Neuronal stem cell (in vitro differentiated cells): ENCODE results near the gene TPRX2.
A peak's percentile ranks its signal among the peaks of the same experiment; 100 is the strongest.

Experiments
- DNase-seq: peaks from one replicate; pipeline ENCODE4 v3.0.0-alpha.2; 2013; ENCODE audit warnings: low spot score
- H2AFZ ChIP-seq: one replicate; pipeline ENCODE4 v1.6.1; 2013; ENCODE audit warnings: mild to moderate bottlenecking, low read length, inconsistent platforms
- H2AK5ac ChIP-seq: 2 replicates; pipeline ENCODE4 v1.6.1; 2013; ENCODE audit warnings: low read depth, mild to moderate bottlenecking, inconsistent platforms, low read length, moderate library complexity, mixed read lengths
- H2BK120ac ChIP-seq: 2 replicates; pipeline ENCODE4 v1.6.1; 2013; ENCODE audit warnings: low read depth, mild to moderate bottlenecking, inconsistent platforms, low read length, moderate library complexity, mixed read lengths
- H2BK12ac ChIP-seq: one replicate; pipeline ENCODE4 v1.6.1; 2013; ENCODE audit warnings: low read length, inconsistent platforms
- H2BK15ac ChIP-seq: 2 replicates; pipeline ENCODE4 v1.6.1; 2013; ENCODE audit warnings: mild to moderate bottlenecking, low read length, inconsistent platforms, mixed read lengths
- H2BK5ac ChIP-seq: one replicate; pipeline ENCODE4 v1.6.1; 2013; ENCODE audit warnings: inconsistent platforms, mild to moderate bottlenecking, low read length, moderate library complexity
- H3K14ac ChIP-seq: one replicate; pipeline ENCODE4 v1.6.1; 2013; ENCODE audit warnings: low read length, inconsistent platforms
- H3K18ac ChIP-seq: 2 replicates; pipeline ENCODE4 v1.6.1; 2013; ENCODE audit warnings: low read length, inconsistent platforms
- H3K23ac ChIP-seq: 2 replicates; pipeline ENCODE4 v1.6.1; 2013; ENCODE audit warnings: low read depth, mild to moderate bottlenecking, mixed read lengths, low read length, inconsistent platforms; ENCODE audit not compliant: poor library complexity
- H3K27ac ChIP-seq: replicated peaks from 3 replicates; pipeline ENCODE4 v1.5.1; 2013; ENCODE audit warnings: low read length, inconsistent platforms
- H3K27me3 ChIP-seq, 3 experiments: 2 replicates each; pipeline ENCODE4 v1.6.1; 2013; ENCODE audit warnings: low read length in 3 of 3, mild to moderate bottlenecking in 2 of 3, inconsistent platforms in 1 of 3, low read depth in 1 of 3, mixed read lengths in 1 of 3, moderate library complexity in 1 of 3; ENCODE audit not compliant: control insufficient read depth in 3 of 3, insufficient read depth in 3 of 3
- H3K36me3 ChIP-seq, 2 donors: replicated peaks in 1 of 2; 2 replicates each; pipeline ENCODE4 v1.6.1; 2013; ENCODE audit warnings: low read length in 2 of 2; ENCODE audit not compliant: control insufficient read depth in 2 of 2, insufficient read depth in 2 of 2
- H3K4ac ChIP-seq: 2 replicates; pipeline ENCODE4 v1.6.1; 2013; ENCODE audit warnings: inconsistent platforms, mild to moderate bottlenecking, low read length, moderate library complexity
- H3K4me1 ChIP-seq, 2 donors: 1 replicate in 1 of 2; 2 replicates in 1 of 2; pipeline ENCODE4 v1.6.1; 2013; ENCODE audit warnings: low read length in 2 of 2, low read depth in 1 of 2; ENCODE audit not compliant: control insufficient read depth in 2 of 2, insufficient read depth in 1 of 2
- H3K4me2 ChIP-seq: one replicate; pipeline ENCODE4 v1.6.1; 2013; ENCODE audit warnings: mild to moderate bottlenecking, low read length, inconsistent platforms; ENCODE audit not compliant: insufficient read depth, poor library complexity, severe bottlenecking
- H3K4me3 ChIP-seq, 2 donors: 2 replicates each; pipeline ENCODE4 v1.5.1; 2013; ENCODE audit warnings: low read length in 2 of 2, mild to moderate bottlenecking in 2 of 2, inconsistent platforms in 1 of 2, moderate library complexity in 1 of 2
- H3K79me1 ChIP-seq: one replicate; pipeline ENCODE4 v1.6.1; 2013; ENCODE audit warnings: low read depth, mild to moderate bottlenecking, inconsistent platforms, low read length, moderate library complexity
- H3K9ac ChIP-seq: one replicate; pipeline ENCODE4 v1.6.1; 2013; ENCODE audit warnings: mild to moderate bottlenecking, low read depth, low read length, inconsistent platforms; ENCODE audit not compliant: poor library complexity
- H3K9me3 ChIP-seq, 2 donors: replicated peaks in 1 of 2; 2 replicates each; pipeline versions ENCODE3 to v1.6.1; 2013; ENCODE audit warnings: low read length in 2 of 2, mild to moderate bottlenecking in 2 of 2, inconsistent platforms in 1 of 2, low read depth in 1 of 2, mixed read lengths in 1 of 2, moderate library complexity in 1 of 2; ENCODE audit not compliant: control insufficient read depth in 2 of 2, insufficient read depth in 1 of 2
- H4K8ac ChIP-seq: one replicate; pipeline ENCODE4 v1.6.1; 2013; ENCODE audit warnings: low read depth, mild to moderate bottlenecking, inconsistent platforms, low read length, moderate library complexity
- H4K91ac ChIP-seq: one replicate; pipeline ENCODE4 v1.6.1; 2013; ENCODE audit warnings: low read length, low read depth, mild to moderate bottlenecking, inconsistent platforms; ENCODE audit not compliant: poor library complexity
- whole genome bisulfite sequencing, 2 donors: extraction: QIAGEN DNeasy Blood & Tissue Kit; methylation state at CpG; one replicate each; pipeline ENCODE4 v1.1.7; 2013; ENCODE audit warnings: missing lambda C conversion rate in 2 of 2, mixed read lengths in 1 of 2; ENCODE audit not compliant: insufficient read length in 2 of 2, insufficient replicate concordance in 1 of 2; ENCODE audit errors: extremely low coverage in 2 of 2; 5-methylcytosine and 5-hydroxymethylcytosine counted together

Gene TPRX2

DNA sequence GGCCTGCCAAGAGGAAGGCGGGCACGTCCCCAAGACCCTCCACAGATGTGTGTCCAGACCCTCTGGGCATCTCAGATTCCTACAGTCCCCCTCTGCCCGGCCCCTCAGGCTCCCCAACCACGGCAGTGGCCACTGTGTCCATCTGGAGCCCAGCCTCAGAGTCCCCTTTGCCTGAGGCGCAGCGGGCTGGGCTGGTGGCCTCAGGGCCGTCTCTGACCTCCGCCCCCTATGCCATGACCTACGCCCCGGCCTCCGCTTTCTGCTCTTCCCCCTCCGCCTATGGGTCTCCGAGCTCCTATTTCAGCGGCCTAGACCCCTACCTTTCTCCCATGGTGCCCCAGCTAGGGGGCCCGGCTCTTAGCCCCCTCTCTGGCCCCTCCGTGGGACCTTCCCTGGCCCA, 19.6 kb upstream of the TPRX2 start:
- no peak overlapping the region for H4K8ac ChIP-seq
- no peak overlapping the region for H3K23ac ChIP-seq
- H3K27me3 ChIP-seq, result peaks cover 0 to 16% (median 0%) of the 10 kb centered on the region in 3 experiments
- peak overlapping the region; percentile 42 for H2BK15ac ChIP-seq
- H3K4me1 ChIP-seq, result peaks cover 3 to 14% of the 10 kb centered on the region in 2 donors
- peak overlapping the region; percentile 46 for H3K4me2 ChIP-seq
- peak overlapping the region; percentile 34 for H2BK120ac ChIP-seq
- no peak for DNase-seq
- H2BK12ac ChIP-seq, result no peak overlapping the region
- no CpG with 5 or more reads among the region's 16 CpGs for WGBS, 2 donors
- no peaks in the 10 kb centered on the region for H3K9me3 ChIP-seq
- peak overlapping the region; percentile 55 for H3K27ac ChIP-seq
- H2AFZ ChIP-seq, result peak overlapping the region; percentile 62
- H3K79me1 ChIP-seq, result no peaks in the 10 kb centered on the region
- H2AK5ac ChIP-seq, result peak overlapping the region; percentile 46
- no peak overlapping the region for H4K91ac ChIP-seq
- no peak overlapping the region for H3K4ac ChIP-seq
- peak overlapping the region; percentile 43 for H2BK5ac ChIP-seq
- H3K4me3 ChIP-seq, result no peak overlapping the region
- H3K36me3 ChIP-seq, result no peaks in the 10 kb centered on the region
- no peak overlapping the region for H3K9ac ChIP-seq
- H3K18ac ChIP-seq, result peak overlapping the region; percentile 94
- no peak overlapping the region for H3K14ac ChIP-seq

DNA sequence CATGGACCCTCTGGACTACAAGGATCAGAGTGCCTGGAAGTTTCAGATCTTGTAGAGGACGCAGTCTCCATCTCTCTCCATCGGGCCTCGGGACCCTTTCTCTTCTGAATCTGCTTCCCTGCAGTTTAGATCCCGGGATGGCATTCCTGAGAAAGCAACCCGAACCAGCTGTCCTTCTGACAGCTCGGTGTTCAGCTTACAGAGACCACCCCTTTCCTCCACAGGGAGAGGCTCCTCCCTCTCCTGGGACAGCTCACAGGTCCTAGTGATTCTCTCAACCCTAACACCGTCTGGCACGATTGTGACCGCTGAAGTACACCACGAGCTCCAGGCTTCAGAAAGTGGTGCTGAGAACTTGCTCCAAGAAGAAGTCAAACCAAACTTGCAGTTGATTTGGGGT, 19.1 kb upstream of the TPRX2 start:
- peak overlapping the region; percentile 34 for H2BK120ac ChIP-seq
- no peak overlapping the region for H3K4ac ChIP-seq
- no peaks in the 10 kb centered on the region for H3K9me3 ChIP-seq
- peak overlapping the region; percentile 62 for H2AFZ ChIP-seq
- H3K9ac ChIP-seq, result no peak overlapping the region
- no peak overlapping the region for H3K4me3 ChIP-seq
- peak overlapping the region; percentile 55 for H3K27ac ChIP-seq
- H4K8ac ChIP-seq, result no peak overlapping the region
- peak overlapping the region; percentile 46 for H2AK5ac ChIP-seq
- peak overlapping the region; percentile 94 for H3K18ac ChIP-seq
- H4K91ac ChIP-seq, result no peak overlapping the region
- peaks cover 3 to 14% of the 10 kb centered on the region in 2 donors for H3K4me1 ChIP-seq
- peak overlapping the region; percentile 43 for H2BK5ac ChIP-seq
- no peak overlapping the region for H3K14ac ChIP-seq
- H3K23ac ChIP-seq, result no peak overlapping the region
- WGBS, 2 donors, result no CpG with 5 or more reads among the region's 10 CpGs
- peak overlapping the region; percentile 46 for H3K4me2 ChIP-seq
- no peak overlapping the region for H2BK12ac ChIP-seq
- peak overlapping the region; percentile 42 for H2BK15ac ChIP-seq
- peaks cover 0 to 16% (median 0%) of the 10 kb centered on the region in 3 experiments for H3K27me3 ChIP-seq
- H3K36me3 ChIP-seq, result no peaks in the 10 kb centered on the region
- no peaks in the 10 kb centered on the region for H3K79me1 ChIP-seq
- DNase-seq, result no peak

DNA sequence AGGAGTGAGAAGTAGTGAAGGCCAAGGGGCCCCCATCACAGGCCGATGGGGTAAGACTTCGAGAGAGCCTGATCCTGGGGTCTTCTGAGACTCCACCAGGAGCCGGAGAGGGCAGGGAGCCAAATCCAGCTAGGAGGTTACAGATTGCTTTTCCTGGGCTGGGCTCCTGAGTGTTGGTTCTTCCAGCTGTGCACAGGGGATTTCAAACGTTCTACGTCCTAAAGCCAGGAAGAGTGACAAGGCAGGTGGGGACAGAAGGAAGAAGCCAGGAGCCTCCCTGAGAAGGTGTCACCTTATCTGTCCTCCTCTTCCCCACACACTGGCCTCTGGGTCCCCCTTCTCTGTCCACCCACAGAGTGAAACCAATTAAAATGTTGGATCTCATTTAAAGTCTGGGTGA, 16.1 kb upstream of the TPRX2 start:
- no peak overlapping the region for H4K8ac ChIP-seq
- H3K9ac ChIP-seq, result no peak overlapping the region
- H4K91ac ChIP-seq, result no peak overlapping the region
- no peak overlapping the region for H2BK120ac ChIP-seq
- no peak overlapping the region for H2BK5ac ChIP-seq
- no peaks in the 10 kb centered on the region for H3K9me3 ChIP-seq
- no peak overlapping the region for H3K4me3 ChIP-seq
- H2AK5ac ChIP-seq, result no peak overlapping the region
- no peaks in the 10 kb centered on the region for H3K36me3 ChIP-seq
- no peak overlapping the region for H3K14ac ChIP-seq
- no peak overlapping the region for H3K4me2 ChIP-seq
- H2BK12ac ChIP-seq, result no peak overlapping the region
- no peak overlapping the region for H3K27ac ChIP-seq
- no peak overlapping the region for H3K4ac ChIP-seq
- no peak overlapping the region for H3K23ac ChIP-seq
- H3K18ac ChIP-seq, result no peak overlapping the region
- WGBS, 2 donors, result no CpG with 5 or more reads among the region's 5 CpGs
- H2BK15ac ChIP-seq, result no peak overlapping the region
- DNase-seq, result no peak
- H2AFZ ChIP-seq, result no peak overlapping the region
- no peaks in the 10 kb centered on the region for H3K79me1 ChIP-seq
- H3K4me1 ChIP-seq, result peaks cover 3 to 14% of the 10 kb centered on the region in 2 donors
- peaks cover 0 to 16% (median 0%) of the 10 kb centered on the region in 3 experiments for H3K27me3 ChIP-seq

- Histone ChIP-seq H3K79me1 (no peaks in the 10 kb centered on the region), H3K27ac (peak overlapping the region; percentile 86), H3K4ac (no peak overlapping the region), H3K4me3 (no peak overlapping the region), H3K4me1 (no peaks in the 10 kb centered on the region), H2AK5ac (no peak overlapping the region), H2BK5ac (no peak overlapping the region), H4K91ac (no peak overlapping the region), H3K9ac (no peak overlapping the region), H3K23ac (no peak overlapping the region), H3K18ac (peak overlapping the region; percentile 15), H2BK15ac (no peak overlapping the region), H3K4me2 (peak overlapping the region; percentile 32), H4K8ac (no peak overlapping the region), H2AFZ (peak overlapping the region; percentile 58), H3K27me3 (peaks cover 0 to 25% (median 0%) of the 10 kb centered on the region in 3 experiments), H2BK120ac (no peak overlapping the region), H2BK12ac (no peak overlapping the region), H3K14ac (no peak overlapping the region), H3K36me3 (no peaks in the 10 kb centered on the region), H3K9me3 (no peaks in the 10 kb centered on the region)
- no CpG with 5 or more reads among the region's 10 CpGs for WGBS, 2 donors
- DNase-seq, result no peak
Measured at GRCh38 chr19:47848425-47848822, 10.6 kb upstream of the TPRX2 start.
